ENCODE results near the gene HSD17B2. TPM values are rescaled to one million over a fixed set of nuclear protein-coding genes. Genes with fewer than 3 reads are reported as not detected.

The HSD17B2 gene
- total RNA-seq, 1 donor from 2014 or later = not detected

DNA sequence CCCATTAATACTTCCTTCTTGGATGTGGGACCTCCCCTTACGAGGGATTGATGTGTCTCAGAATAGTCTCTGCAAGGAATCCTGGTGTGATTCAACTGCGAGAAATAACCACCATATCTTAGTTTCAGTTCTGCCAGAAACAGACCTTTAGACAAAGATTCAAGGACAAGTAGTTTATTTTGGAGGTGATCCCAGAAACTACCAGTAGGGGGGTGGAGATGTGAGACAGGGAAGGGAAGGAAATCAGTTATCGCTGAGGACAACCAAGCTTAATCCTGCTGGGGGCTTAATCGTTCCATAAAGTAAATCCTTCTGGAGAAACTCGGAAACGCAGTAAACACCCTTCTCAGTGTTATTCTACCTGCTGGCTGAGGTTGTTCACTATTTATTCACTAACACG lies 18.8 kb upstream of the HSD17B2 start:
- ATAC-seq (peak; percentile 46), DNase-seq (ENCODE audit: low spot score) (no peak)
- intact Hi-C loops (cut with DNase I) = no loop called here

DNA sequence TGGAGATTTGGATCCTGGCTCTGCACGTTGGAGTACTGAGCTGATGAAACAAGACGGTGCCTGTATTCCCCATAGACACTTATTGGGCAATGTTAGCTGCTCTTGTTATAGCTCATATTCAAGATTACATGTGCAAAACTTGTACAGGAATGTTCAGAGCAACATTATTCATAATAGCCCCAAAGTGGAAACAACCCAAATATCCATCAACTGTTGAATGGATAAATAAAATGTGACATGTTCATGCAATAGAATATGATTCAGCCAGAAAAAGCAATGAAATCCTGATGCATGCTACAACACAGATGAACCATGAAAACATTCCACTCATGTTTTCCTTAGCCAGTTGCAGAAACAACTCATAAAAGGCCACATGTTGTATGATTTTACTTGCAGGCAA lies 18.1 kb upstream of the HSD17B2 start:
- intact Hi-C loops (cut with DNase I) = no loop called here
- ATAC-seq (peak; percentile 93), DNase-seq (ENCODE audit: low spot score) (no peak)

DNA sequence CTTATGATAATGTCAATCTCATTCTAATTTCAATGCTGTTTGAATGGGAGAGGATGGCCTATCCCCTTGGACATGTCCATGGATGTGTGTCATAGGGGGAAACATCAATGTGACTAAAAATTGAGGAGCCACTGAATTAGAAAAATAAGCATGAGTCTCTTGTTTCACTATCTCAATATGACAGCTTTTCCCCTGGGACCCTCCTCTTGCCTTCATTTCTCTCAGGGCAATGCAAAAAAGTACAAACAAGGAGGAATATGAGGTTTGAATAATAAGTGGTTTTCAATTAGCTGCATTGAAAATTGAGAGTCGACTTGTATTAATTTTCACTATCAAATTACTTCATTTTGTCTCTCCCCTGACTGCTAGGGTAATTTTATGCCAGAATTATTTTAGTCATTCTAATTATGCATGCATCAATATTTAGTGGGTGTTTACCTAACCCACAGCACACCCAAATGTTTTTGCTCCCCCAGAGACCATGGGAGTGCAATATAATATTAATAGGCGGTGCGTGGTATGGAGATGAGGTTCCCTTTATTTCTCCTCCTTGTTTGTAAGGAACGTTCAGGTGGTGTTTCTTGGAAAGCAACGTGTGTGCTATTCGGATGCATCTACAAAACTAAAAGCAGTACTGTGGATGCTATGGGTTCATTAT lies 17.0 kb upstream of the HSD17B2 start:
- ATAC-seq (no peak), DNase-seq (ENCODE audit: low spot score) (no peak)
- intact Hi-C loops (cut with DNase I) = no loop called here

DNA sequence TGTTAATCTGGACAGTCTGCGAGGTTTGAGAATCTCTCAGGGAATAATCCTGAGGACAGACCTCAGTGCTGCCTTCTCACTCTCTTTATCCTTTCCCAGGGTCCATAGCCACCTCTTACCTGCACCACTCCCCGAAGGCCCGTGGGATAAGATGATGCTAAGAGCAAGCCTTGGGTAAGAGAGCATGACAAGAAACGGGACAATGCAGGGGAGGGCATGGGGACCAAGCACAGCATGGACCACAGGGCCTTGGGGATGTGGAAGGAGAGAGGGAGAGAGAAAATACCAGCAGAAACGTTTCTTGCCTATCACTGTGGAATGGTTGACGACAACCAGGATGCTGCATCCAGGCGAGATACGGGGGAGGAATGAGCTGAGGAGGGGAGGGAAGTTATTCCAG lies 15.5 kb upstream of the HSD17B2 start:
- DNase-seq (ENCODE audit: low spot score) (no peak), ATAC-seq (no peak)
- intact Hi-C loops (cut with DNase I) = no loop called here

DNA sequence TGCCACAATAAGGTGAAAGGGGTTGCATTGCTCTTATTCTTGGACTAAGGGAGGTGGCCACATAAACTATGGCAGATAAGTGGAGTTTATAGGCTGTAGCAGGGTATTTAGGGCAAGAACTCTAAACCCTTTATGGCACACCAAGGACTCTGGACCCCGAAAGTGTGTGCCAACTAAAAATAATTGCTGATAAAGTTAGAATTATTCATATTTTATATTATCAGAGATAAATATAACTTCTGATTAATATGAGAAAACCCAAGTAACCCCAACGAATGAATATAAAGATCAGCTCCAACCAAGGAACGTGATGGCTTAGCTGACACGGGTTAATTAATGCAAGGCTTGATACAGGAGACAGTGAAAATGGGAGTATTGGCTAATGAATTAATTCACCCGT lies 15.0 kb upstream of the HSD17B2 start:
- intact Hi-C loops (cut with DNase I) = no loop called here
- no peak for ATAC-seq
- DNase-seq (ENCODE audit: low spot score) = no peak

DNA sequence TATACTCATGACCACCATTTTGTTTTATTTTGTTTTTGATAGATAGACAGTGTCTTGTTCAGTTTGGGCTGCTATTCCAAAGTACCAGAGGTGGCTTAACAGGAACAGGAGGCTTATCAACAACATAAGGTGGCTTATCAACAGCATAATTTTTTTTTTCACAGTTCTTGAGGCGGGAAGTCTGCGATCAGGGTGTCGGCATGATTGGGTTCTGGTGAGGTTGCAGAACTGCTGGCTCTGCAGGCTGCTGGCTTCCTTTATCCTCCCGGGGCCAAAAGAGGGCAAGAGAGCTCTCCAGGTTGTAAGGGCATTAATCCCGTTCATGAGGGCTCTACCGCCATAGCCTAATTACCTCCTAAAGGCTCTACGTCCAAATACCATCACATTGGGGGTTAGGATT lies 11.8 kb upstream of the HSD17B2 start:
- DNase-seq (ENCODE audit: low spot score) = no peak
- ATAC-seq = no peak
- intact Hi-C loops (cut with DNase I) = no loop called here

DNA sequence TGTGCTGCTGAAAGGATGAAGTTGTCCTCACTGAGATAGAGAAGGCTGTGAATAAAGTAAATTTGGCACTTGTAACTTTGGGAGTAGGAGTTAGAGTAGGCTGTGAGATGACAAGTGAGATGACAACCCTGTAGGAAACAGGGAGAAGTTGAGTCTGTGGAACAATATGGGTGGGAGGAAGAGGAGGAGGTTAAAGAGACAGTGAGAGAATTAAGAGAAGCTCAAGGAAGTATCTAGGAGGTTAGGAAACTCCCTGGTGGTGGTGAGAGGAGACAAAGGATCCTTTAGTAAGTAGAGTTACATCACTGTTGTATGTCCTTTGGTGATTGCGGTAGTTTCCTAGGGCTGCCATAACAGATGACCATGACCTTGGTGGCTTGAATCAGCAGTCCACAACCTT lies 10.7 kb upstream of the HSD17B2 start:
- intact Hi-C loops (cut with DNase I) = no loop called here
- DNase-seq (ENCODE audit: low spot score) (no peak), ATAC-seq (no peak)

DNA sequence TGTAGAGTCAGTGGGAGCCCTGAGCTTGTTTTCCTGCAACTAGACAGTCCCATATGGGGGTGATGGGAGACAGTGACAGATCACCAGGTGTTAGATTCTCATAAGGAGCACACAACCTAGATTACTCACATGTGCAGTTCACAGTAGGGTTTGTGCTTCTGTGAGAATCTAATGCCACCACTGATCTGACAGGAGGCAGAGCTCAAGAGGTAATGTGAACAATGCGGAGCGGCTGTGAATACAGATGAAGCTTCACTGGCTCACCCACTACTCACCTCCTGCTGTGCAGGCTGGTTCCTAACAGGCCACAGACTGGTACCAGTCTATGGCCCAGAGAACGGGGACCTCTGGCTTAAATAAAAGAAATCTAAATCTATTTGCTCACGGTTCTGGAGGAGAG lies 10.2 kb upstream of the HSD17B2 start:
- no peak for ATAC-seq
- intact Hi-C loops (cut with DNase I) = no loop called here
- DNase-seq (ENCODE audit: low spot score) = no peak

DNA sequence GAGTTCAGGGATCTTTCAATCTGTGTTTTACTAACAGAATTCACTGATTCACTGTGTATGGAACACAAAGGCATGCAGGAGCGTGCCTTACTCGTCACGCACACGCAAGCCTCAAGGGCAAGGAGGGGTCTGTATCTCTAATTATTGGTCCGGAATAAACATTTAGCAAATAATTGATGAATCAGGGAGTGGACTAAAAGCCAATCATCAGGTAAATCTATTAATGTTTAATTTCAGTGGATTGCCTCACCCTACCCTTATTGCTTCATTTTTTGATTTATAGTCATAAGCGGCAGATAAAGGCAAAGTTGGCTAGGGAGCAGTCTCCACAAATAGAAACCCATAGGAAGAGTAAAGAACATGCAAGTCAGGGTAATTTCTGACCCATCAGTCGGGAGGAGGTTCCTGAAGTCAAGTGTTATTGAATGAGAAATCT lies 7.4 kb upstream of the HSD17B2 start:
- no peak for DNase-seq (ENCODE audit: low spot score)
- ATAC-seq = no peak
- intact Hi-C loops (cut with DNase I) = no loop called here

DNA sequence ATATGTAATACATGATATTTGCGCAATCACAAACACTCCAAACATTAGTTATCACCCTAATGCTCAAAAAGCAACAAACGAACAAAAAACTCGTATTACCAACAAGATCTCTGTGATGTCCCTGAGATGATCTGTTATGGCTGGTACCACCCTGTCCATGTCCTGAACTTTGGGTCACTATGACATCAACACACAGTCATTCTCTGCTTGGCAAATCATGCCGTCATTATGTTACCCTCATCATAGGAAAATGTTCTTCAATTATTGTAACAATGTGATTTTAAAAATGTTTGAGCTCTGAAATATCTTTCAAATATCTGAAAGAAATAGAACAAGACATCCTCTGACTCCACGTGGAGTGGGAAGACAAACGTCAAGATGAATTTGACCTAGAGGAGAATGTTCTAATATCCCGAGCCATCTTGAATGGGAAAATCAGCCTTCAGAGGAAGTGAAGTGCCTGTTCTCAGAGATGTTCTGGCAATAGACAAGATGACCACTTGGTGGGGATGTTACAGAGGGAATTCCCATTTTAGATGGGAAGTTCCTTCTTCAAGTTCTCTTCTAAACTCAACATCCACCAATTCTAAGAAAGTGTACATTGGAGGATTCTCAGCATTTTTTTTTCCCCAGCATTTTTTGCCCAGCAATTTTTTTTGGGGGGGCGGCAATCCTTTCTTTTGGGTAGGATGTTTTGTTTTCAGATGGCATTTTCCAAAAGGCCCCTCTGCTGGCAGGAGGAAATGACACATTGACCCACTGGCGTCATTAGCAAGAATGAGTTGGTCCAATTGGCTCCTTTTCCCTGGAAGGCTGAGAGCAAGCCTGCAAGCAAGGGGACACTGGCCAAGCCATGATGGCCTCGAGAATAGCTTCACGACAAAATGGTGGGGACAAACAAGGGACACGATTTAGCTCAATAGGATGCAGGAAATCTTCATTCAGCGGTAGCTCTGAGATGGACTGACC lies 3.7 kb upstream of the HSD17B2 start:
- ATAC-seq (no peak), DNase-seq (ENCODE audit: low spot score) (no peak)
- intact Hi-C loops (cut with DNase I) = loop anchor here (2.0 kb wide), 1 partner anchor 195 kb away; no protein-coding TSS in a partner anchor

DNA sequence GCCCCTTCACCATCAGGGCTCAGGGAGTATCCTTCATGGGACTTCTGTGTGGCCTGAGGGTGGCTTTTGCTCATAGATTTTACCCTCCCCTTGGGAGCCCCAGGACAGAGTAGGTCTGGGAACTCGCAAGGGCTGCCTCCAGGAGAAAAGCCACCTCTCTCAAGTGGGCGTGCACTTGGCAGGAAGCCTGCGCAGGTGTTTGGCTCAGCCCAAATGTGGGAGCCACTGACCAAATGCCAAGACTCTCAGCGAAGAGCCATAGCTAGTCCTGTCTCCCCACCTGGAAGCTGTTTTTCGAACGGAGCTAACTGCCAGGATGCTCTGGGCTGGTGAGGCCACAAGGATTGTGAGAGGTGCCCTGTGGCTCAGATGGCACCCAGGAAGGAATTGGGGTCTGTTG lies 2.0 kb upstream of the HSD17B2 start:
- intact Hi-C loops (cut with DNase I) = no loop called here
- DNase-seq (ENCODE audit: low spot score) (no peak), ATAC-seq (no peak)

DNA sequence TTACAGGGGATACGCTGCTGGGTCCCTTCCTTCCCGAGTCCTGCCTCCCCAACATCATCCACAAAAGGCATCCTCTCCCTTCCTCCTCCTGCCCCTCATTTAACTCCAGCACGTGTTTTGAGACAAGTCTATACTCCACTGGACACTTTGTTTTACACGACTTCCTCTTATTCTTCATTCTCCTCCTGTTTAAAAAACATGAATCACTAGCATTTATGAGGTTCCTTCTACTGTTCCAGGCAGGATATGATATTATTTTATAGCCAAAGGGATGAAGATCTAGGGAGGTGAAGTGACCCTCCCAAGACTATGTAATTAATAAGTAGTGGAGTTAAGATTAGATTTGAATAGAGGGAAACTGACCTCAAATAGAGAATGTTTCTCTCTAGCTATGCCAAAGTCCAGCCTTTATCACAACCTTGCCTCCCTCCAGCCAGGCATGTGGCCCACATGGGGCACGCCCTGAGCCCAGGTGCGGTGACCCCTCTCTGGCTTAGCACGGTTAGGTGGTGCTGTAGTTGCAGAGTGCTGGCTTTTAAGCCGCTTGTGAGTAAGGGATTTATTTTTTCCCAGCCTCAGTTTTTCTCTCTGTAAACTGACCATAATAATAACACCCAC lies 1.3 kb upstream of the HSD17B2 start:
- DNase-seq (ENCODE audit: low spot score) (no peak), ATAC-seq (no peak)
- intact Hi-C loops (cut with DNase I) = no loop called here

DNA sequence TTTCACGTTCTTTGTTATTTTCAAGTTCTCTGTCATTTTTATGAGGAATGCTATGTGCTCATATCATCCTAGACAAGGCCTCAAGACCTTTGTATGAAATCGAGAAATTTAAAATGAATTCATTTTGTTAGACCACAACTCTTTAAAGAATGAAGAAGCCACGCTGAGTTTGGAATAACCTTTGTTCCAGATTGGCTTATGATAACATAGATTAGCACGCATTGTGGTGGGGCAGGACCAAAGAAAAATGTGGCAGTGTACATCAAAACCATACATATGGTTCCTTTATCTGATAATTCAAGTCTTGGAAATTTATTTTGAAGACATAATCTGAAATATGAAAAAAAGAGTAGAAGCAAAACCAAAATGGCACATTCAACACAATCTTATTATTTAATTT lies 2.2 kb downstream of the HSD17B2 start:
- DNase-seq (ENCODE audit: low spot score) = no peak
- intact Hi-C loops (cut with DNase I) = no loop called here
- no peak for ATAC-seq

DNA sequence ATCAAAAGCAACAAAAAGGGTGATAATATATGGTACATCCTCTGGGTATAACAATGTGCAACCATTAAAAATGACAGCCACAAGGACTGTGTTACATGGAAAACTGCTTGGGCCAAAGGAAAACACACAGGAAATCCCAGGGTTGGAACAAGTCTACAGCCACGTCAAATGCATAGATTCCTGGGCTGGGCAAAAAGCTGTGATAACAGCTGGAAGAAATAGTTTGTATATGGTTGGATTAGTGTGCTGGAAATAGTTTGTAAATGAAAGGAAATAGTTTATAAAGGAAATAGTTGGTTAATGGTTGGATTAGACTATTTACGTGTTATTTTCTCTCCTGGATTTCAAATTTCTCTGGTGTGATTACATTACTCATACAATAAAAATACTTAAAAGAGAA lies 2.6 kb downstream of the HSD17B2 start:
- DNase-seq (ENCODE audit: low spot score) (no peak), ATAC-seq (no peak)
- intact Hi-C loops (cut with DNase I) = no loop called here

DNA sequence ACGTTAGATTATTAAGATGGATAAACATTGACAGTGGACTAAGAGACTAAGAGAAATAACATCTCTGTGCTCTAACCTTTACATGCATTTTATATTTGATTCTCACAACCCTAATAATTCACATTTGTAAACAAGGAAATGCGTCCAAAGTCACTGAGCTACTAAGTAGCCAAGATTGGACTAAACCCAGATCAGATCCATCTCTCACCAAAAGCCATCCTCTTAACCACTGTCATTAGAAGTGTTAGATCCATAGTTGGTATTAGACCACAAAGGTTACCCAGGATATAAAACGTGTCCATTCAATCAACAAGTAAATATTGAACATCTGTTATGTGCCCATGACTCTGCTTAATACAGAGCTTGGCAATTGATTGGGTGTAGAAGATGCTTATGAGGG lies 5.2 kb downstream of the HSD17B2 start:
- DNase-seq (ENCODE audit: low spot score) = no peak
- ATAC-seq = no peak
- intact Hi-C loops (cut with DNase I) = no loop called here

DNA sequence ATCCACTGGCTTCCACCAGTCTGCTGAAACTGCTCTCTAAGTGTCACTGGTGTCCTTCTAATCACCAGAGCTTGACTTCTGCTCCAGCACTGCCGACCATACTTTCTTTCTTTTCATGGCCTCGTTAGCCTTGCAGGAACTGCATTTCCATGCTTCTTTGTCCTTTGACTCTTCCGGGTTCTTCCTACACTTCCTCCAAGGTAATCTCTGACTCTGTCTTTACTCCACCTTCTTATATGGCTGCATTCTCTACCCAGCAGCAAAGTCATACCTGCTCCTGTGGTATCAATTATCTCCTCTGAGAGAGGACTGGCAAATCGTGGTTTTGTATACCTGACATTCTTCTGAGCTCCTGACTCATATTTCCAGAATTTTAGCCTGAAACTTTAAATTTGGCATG lies 6.5 kb downstream of the HSD17B2 start:
- no peak for ATAC-seq
- intact Hi-C loops (cut with DNase I) = no loop called here

DNA sequence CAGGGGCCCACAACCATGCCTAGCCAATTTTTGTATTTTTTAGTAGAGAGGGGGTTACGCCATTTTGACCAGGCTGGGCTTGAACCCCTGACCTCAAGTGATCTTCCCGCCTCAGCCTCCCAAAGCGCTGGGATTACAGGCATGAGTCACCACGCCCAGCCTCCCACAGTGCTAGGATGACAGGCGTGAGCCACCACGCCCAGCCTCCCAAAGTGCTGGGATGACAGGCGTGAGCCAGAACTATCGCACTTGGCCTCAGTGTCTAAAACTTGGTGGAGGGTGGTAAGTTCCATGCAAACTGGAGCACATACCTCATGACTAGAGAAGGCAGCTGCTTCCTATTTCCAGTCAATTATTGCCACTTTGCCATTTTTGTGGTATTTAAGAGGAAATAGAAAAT lies 7.1 kb downstream of the HSD17B2 start:
- DNase-seq (ENCODE audit: low spot score) = no peak
- intact Hi-C loops (cut with DNase I) = no loop called here
- ATAC-seq = no peak

More for the DNA sequence above, 6.5 kb downstream of the HSD17B2 start:
- DNase-seq (ENCODE audit: low spot score) = no peak

DNA sequence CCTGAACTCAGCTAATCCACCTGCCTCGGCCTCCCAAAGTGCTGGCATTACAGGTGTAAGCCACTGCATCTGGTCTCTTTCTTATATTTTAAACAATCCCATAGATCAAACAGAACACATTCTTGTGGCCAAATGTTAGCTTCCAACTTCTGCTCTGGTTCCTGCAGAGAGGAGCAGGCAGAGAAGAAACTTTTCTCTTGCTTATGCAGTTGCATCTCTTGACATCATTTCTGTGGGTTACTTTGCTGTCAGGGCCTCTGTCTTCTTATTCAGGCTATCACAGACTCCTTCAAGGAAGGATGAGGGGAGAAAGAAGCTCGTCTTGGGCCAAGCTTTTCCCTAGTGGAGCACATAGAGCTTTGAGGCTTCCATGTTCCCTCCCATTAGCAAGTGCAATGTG lies 7.8 kb downstream of the HSD17B2 start:
- intact Hi-C loops (cut with DNase I) = no loop called here
- no peak for DNase-seq (ENCODE audit: low spot score)

DNA sequence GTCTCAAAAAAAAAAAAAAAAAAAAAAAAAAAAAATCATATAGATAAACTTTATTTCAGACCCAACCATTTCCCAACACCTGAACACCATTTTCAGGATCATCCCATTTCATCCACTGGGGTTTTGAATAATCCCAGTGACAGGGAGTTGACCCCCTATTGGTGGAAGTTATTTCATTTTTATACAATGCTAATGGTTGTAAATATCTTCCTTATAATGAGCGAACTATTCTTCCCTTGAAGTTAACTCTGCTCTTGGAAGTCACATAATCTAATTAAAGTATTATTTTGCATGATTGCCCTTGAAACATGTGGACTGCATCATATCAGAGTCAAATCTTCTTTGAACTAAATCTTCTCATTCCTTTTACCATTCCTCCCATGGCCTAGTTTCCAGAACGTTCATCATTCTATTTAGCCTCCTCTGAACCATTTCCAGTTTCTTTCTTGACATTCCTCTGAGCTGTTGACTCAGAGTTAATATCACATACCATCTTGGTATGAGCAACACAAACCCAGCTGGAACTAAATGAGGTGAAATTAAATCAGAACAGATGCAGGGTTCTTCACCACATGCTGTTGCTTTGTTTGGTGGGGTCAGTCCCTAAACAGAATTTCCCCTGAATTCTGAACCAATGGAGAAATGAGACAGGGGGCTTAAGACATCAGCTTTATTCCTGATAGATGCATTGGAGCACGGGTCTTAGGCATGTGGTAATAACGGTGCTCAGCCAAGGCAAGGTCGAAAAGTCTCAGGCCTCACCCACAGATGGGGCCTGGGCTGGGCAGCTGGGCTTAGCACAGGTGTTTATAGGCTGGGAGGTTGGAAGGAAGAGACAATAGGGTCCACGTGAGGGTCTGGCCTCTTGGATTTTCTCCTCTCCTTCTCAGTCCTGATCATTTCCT lies 8.9 kb downstream of the HSD17B2 start:
- no peak for ATAC-seq
- intact Hi-C loops (cut with DNase I) = no loop called here
- no peak for DNase-seq (ENCODE audit: low spot score)

More for the DNA sequence above, 7.8 kb downstream of the HSD17B2 start:
- ATAC-seq = no peak

Measured in sciatic nerve (tissue), 2 donors.